ENCODE results near the gene BPI. TPM values are rescaled to one million over a fixed set of nuclear protein-coding genes. Genes with fewer than 3 reads are reported as not detected.

BPI gene
- total and polyA plus RNA-seq, 2 experiments from 2014 or later, result 0.10 TPM; not detected in 1

- Histone ChIP-seq H3F3A (ENCODE audit: insufficient read depth) (no peaks in the 10 kb centered on the region), H3K27ac (no peak overlapping the region), H3K9ac (no peak overlapping the region), H2AFZ (no peak overlapping the region), H3K9me2 (ENCODE audit: insufficient read depth) (no peaks in the 10 kb centered on the region), H3K4me2 (ENCODE audit: unreplicated experiment) (no peak overlapping the region), H3K9me3 (ENCODE audit: low read depth) (no peaks in the 10 kb centered on the region), H3K4me3 (no peak overlapping the region), H3K36me3 (ENCODE audit: low read depth) (no peaks in the 10 kb centered on the region), H3K79me2 (ENCODE audit: insufficient read depth) (no peaks in the 10 kb centered on the region), H4K20me1 (ENCODE audit: insufficient read depth) (no peaks in the 10 kb centered on the region), H3K4me1 (ENCODE audit: insufficient read depth) (no peaks in the 10 kb centered on the region), H3K27me3 (replicated peaks; ENCODE audit: insufficient read depth) (peaks cover 45% of the 10 kb centered on the region)
- WGBS, 2 experiments (ENCODE audit: low coverage in 1 of 2, low lambda C conversion rate in 2 of 2, missing lambda C conversion rate in 2 of 2), result 30 to 35% methylated on average over 2 of the region's 2 CpGs
- DNase-seq, result no peak
- in situ Hi-C loops (cut with MboI), result no loop called here
- TF ChIP-seq EZH2 (IDR thresholded peaks at IDR 0.05; ENCODE audit: insufficient read depth, poor library complexity, severe bottlenecking), result no peak
- TF ChIP-seq EZH2phosphoT487 (IDR thresholded peaks at IDR 0.05; ENCODE audit: insufficient read depth, low read depth), result no peak
These were observed 82.9 kb downstream of the BPI start for GRCh38 chr20:38386851-38387250.

Other genes with a start within 250 kb of the BPI start
- gene TGM2, start 138.9 kb upstream of the BPI start, total RNA-seq (2014; rRNA removed; shearing (Covaris generic)), result 311 and 339 TPM in 2 replicates
- 254 and 269 TPM in 2 replicates for gene TGM2, start 138.9 kb upstream of the BPI start, polyA plus RNA-seq (2016; fragmentation: Nextera tagmentation; extraction: Ambion mirVana)
- 2.8 and 5.1 TPM in 2 replicates for gene KIAA1755, start 43.4 kb upstream of the BPI start, total RNA-seq (2014; rRNA removed; shearing (Covaris generic))
- 3.6 and 4.0 TPM in 2 replicates for gene KIAA1755, start 43.4 kb upstream of the BPI start, polyA plus RNA-seq (2016; fragmentation: Nextera tagmentation; extraction: Ambion mirVana)
- gene LBP, start 42.3 kb downstream of the BPI start, total RNA-seq (2014; rRNA removed; shearing (Covaris generic)), result not detected in 2 replicates
- gene LBP, start 42.3 kb downstream of the BPI start, polyA plus RNA-seq (2016; fragmentation: Nextera tagmentation; extraction: Ambion mirVana), result not detected in 2 replicates
- 5.4 and 15.2 TPM in 2 replicates for gene SNHG17, start 131.2 kb downstream of the BPI start, total RNA-seq (2014; rRNA removed; shearing (Covaris generic))
- gene SNHG17, start 131.2 kb downstream of the BPI start, polyA plus RNA-seq (2016; fragmentation: Nextera tagmentation; extraction: Ambion mirVana), result 28.0 and 29.1 TPM in 2 replicates
- 20.2 and 25.8 TPM in 2 replicates for gene RALGAPB, start 168.7 kb downstream of the BPI start, total RNA-seq (2014; rRNA removed; shearing (Covaris generic))
- 8.1 and 9.8 TPM in 2 replicates for gene RALGAPB, start 168.7 kb downstream of the BPI start, polyA plus RNA-seq (2016; fragmentation: Nextera tagmentation; extraction: Ambion mirVana)

Measured in GM23248 (cell line).